HPDE6-E6E7 (cell line): Measurements from ENCODE around the gene GSG1.
"Not testable (repeated sequence)": the region's sequence is repeated elsewhere in the genome, so short reads cannot be mapped to it uniquely, and the experiment has no call there.

Source experiments
- DNase-seq: peaks from one replicate; pipeline ENCODE4 v3.0.0; 2011; ENCODE audit warnings: missing footprints; ENCODE audit errors: extremely low spot score

Gene GSG1

DNA sequence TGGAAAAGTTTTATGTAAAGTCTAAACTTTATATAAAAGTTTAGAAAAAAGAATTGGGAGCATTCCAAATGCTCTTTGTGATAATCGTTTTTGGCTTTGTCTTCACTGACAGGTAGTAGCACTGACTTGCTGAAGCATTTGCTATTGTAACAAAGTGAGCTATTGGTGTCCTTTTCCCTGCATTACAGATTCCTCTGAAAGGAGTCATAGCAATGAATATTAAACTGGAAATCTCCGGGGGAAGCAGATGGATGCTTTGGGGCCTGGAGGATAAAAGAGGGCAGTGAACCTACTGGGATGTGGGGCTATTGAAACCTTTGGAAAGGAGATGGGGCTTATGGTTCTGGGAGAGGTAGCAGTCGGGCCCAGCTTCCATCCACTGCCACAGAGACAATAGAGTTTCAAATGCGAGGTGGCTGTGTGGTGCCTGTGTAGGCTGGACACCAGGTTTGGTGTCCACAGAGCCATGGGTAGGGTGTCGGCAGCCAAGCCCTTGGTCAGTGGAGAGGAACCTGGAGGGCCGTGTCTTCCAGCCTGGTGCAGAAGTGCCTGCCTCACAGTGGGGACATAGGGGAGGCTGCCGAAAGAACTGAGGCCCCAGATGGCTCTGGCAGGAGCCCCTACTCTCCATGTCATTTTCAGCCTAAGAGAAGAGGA, 10.1 kb downstream of the GSG1 start:
- no peak for DNase-seq

- no peak for DNase-seq
Measured at GRCh38 chr12:13091832-13092231, 11.6 kb downstream of the GSG1 start.

GRCh38 chr12:13090054-13090453, 13.4 kb downstream of the GSG1 start:
- DNase-seq: no peak

DNA sequence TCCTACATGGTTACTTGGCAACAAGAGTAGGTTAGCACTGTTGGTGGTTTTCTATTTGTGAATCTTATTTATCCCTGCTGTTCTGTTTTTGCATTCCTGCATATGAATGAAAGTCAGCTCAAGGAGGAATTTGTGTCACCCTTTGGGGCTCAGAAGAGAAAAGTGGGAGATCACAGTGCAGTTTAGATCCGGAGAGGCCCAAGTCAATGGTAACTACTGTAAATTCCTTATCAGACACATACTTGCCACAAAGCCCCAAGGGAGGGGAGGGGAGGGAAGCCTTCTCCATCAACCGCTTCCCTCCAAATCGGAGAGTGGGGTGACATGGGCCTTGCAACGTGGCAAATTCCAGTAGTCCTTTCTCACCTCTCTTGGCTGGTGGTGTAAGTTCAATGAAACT, 15.0 kb downstream of the GSG1 start:
- no peak for DNase-seq

GRCh38 chr12:13087766-13088165, 15.7 kb downstream of the GSG1 start:
- DNase-seq: no peak

DNA sequence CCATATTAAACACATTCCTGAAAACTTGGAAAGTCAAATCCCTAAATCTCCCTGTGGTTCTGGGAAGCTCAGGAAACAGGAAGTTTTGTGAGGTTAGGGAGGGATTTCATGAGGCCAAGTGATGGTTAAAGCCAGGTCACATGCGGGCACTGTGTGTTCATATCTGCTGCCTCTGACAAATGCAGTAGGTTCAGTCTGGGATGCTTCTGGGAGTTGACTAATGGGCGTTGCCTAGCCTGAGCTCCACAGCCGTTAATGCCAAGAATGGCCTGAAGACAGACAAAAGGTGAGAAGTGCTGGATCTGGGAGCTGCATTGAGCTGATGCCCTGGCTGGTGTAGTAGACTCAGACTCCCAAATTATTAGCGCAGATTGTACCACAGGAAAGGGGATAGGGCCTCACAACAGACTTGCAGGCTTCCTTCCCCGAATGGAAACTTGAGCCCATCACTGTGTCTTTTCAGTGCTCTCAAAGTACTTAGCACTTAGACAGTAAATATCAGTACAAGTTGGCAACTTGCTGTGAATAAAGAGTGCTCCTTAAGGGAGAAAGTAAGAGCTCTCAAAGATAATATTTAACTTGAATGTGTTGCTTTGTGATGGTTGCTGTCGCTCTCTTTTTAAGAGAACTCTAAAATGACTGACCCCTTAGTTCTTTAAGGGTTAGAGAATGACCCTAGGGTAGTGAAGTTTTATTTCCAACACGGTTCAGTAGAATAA, 17.3 kb downstream of the GSG1 start:
- DNase-seq: no peak

- DNase-seq: no peak
Measured at GRCh38 chr12:13084898-13085640, 18.4 kb downstream of the GSG1 start.

- DNase-seq: not testable (repeated sequence)
Measured at GRCh38 chr12:13083638-13084037, 19.8 kb downstream of the GSG1 start.

GRCh38 chr12:13082861-13083260, 20.6 kb downstream of the GSG1 start:
- DNase-seq: no peak

DNA sequence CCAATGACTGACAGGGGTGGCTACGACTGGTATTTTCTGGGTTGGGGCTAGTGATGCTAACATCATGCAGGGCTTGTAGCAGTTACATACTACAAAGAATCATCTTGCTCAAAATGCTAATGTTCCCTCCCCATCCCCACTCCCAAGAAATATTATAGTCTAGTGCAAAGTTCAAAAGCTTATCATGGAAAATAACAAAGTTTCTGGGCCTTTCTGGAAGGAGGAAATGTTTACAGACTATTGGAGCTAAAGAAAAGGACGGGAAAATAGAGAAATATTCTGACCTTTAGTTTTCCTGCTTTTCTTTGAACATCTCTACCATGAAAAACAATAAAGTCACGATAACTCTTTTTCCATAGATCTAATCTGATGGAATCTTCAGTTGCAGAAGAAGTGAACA, 23.2 kb downstream of the GSG1 start:
- DNase-seq: no peak

DNA sequence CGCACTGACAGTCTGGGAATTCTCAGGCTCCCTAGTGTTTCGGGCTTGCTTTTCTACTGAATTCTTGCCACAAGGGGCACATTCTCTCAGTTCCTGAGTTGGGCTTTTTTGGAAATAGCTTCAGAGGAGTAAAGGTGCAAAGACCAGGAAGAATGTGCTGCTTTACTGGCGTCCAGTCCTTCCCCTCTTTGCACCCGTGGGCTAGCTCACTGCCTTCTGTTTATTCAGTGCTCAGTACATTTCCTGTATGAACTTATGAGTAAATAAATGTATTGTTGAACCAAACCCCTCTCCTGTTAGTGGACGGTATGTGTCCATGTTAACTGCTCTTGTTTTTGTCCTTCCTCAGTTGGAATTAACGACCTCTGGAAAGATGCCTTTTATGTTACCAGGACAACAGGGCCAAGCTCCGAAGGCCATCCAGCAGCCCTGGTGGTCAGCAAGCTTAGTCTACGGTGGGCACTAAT, 24.0 kb downstream of the GSG1 start:
- DNase-seq: no peak

- no peak for DNase-seq
Measured at GRCh38 chr12:13075786-13076570, 27.5 kb downstream of the GSG1 start.

DNA sequence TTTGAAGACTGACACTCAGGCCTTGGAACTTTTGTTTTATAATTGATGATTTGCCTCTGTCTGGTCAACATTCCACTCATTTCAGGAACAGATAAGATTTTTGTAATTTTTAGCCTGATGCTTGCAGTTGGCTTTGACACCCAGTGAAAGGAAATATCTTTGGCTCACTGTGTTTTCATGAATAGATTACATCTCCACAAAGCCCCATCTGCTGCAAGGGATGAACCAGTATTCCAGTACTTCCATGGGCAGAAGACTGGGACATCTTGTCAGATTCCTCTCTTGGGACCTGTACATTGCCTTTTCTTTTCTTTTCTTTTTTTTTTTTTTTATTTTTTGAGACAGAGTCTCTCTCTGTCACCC, 28.4 kb downstream of the GSG1 start:
- DNase-seq: no peak

- DNase-seq: no peak
Measured at GRCh38 chr12:13074396-13075117, 28.9 kb downstream of the GSG1 start.

DNA sequence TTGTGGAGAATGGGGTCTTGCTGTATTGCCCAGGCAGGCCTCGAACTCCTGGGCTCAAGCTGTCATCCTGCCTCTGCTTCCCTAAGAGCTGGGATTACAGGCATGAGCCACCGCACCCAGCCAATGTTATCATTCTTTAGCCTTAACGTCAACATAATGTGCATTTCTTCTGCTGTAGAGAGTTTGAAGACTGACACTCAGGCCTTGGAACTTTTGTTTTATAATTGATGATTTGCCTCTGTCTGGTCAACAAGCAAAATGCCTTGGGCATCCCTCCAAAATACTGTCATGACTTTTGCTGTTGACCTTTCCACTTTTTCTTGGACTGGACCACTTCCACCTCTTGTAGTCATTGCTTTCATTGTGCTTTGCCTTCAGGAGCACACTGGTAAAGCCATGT, 30.3 kb downstream of the GSG1 start:
- DNase-seq: no peak

- peak; percentile 34 for DNase-seq
Measured at GRCh38 chr12:13071305-13072280, 31.9 kb downstream of the GSG1 start.

- no peak for DNase-seq
Measured at GRCh38 chr12:13069380-13069779, 34.1 kb downstream of the GSG1 start.

- DNase-seq: no peak
Measured at GRCh38 chr12:13067322-13067721, 36.1 kb downstream of the GSG1 start.

DNA sequence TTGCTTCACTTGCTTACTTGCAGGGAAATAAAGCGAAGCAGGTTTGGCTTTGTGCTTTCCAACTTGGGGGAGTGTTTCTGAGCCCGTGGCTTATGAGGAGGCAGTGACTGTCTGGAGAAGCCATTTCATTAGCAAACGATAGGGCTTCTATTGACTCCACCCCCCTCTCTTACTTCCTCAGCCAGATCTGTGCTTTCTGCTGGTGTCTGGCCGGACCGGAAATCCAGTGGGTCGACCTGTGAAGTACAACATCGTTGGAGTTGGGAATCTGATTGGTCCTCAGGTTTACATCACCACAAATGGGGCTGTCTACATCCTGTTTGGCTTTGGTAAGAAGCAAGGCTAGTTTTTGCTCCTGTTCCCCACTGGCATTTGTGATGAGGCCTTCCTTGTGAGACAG, 37.0 kb downstream of the GSG1 start:
- DNase-seq: no peak

DNA sequence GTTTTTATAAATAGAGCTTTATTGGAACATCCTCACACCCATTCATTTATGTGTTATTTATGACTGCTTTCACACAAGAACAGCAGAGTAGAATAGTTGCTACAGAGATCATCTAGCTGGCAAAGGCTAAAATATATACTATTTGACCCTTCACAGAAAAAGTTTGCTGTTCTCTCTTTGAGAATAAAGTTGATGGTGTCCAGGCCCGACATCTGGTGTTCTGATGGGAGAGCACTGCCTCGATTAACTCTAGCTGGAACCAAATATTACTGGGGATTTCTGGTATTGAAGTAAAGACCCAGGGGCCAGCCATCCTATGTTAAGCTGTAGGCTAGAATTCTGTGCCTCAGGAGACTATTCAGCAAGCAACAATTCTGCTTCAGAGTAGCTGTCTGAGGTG, 37.5 kb downstream of the GSG1 start:
- no peak for DNase-seq
